Hepatocyte (in vitro differentiated cells): ENCODE measurements around the gene CLTB. TPM values are rescaled to one million over a fixed set of nuclear protein-coding genes. Genes with fewer than 3 reads are reported as not detected.

Experiments used
- DNase-seq: peaks from one replicate; pipeline ENCODE4 v3.0.0-alpha.2; 2016; ENCODE audit warnings: low spot score
- H2AFZ ChIP-seq: fragments of 200-600 bp; sonication (generic); 2 replicates; pipeline ENCODE4 v1.6.0; 2016; ENCODE audit warnings: antibody characterized with exemption, mild to moderate bottlenecking
- H3K27ac ChIP-seq: fragments of 200-600 bp; sonication (generic); 2 replicates; pipeline ENCODE4 v1.5.1; 2016; ENCODE audit warnings: mild to moderate bottlenecking
- H3K27me3 ChIP-seq: fragments of 200-600 bp; sonication (generic); 2 replicates; pipeline ENCODE4 v1.6.1; 2016
- H3K36me3 ChIP-seq: fragments of 200-600 bp; sonication (generic); replicated peaks from 2 replicates; pipeline ENCODE4 v1.5.1; 2016; ENCODE audit warnings: low read depth; ENCODE audit not compliant: insufficient read depth
- H3K4me1 ChIP-seq: fragments of 200-600 bp; sonication (generic); 2 replicates; pipeline ENCODE4 v1.5.1; 2016; ENCODE audit warnings: mild to moderate bottlenecking, moderate library complexity; ENCODE audit not compliant: insufficient read depth
- H3K4me2 ChIP-seq: fragments of 200-600 bp; sonication (generic); 2 replicates; pipeline ENCODE4 v1.6.0; 2016
- H3K4me3 ChIP-seq: fragments of 200-600 bp; sonication (generic); 2 replicates; pipeline ENCODE4 v1.5.1; 2016; ENCODE audit warnings: mild to moderate bottlenecking
- H3K79me2 ChIP-seq: fragments of 200-600 bp; sonication (generic); 2 replicates; pipeline ENCODE4 v1.6.0; 2017; ENCODE audit warnings: mild to moderate bottlenecking
- H3K9me2 ChIP-seq: fragments of 200-600 bp; sonication (generic); replicated peaks from 2 replicates; pipeline ENCODE4 v1.6.0; 2017; ENCODE audit warnings: mild to moderate bottlenecking; ENCODE audit not compliant: insufficient read depth
- H3K9me3 ChIP-seq: fragments of 200-600 bp; sonication (generic); 2 replicates; pipeline ENCODE4 v1.5.1; 2016; ENCODE audit warnings: low read depth, mild to moderate bottlenecking
- H4K20me1 ChIP-seq: fragments of 200-600 bp; sonication (generic); 2 replicates; pipeline ENCODE4 v1.6.0; 2016; ENCODE audit warnings: mild to moderate bottlenecking; ENCODE audit not compliant: insufficient read depth, poor library complexity, severe bottlenecking
- EZH2 ChIP-seq: fragments of 200-600 bp; sonication (generic); IDR thresholded peaks from 2 replicates; pipeline ENCODE4 v1.6.1; 2016; ENCODE audit warnings: antibody characterized with exemption, mild to moderate bottlenecking, borderline replicate concordance
- EZH2phosphoT487 ChIP-seq: fragments of 200-600 bp; sonication (generic); IDR thresholded peaks from one replicate; pipeline ENCODE4 v1.6.1; 2018; ENCODE audit warnings: antibody characterized with exemption, mild to moderate bottlenecking, low read depth, moderate library complexity; ENCODE audit not compliant: unreplicated experiment, severe bottlenecking
- WGBS: methylation state at CpG from one replicate; pipeline ENCODE4 v1.1.6; 2016; ENCODE audit warnings: low lambda C conversion rate; ENCODE audit errors: missing lambda C conversion rate; 5-methylcytosine and 5-hydroxymethylcytosine counted together
- polyA plus RNA-seq: library from polyadenylated mRNA; unstranded; fragments of >200 nt; fragmentation: Nextera tagmentation; extraction: Ambion mirVana; gene quantifications from 2 replicates; pipeline ENCODE4 v1.2.1, GENCODE V29; 2016
- total RNA-seq: library from RNA; depleted of rRNA; stranded (reverse); fragments of >200 nt; gene quantifications from 2 replicates; pipeline ENCODE4 v1.2.3, GENCODE V29; 2014
- TF ChIP-seq, protein P1 (sequence below): fragments of 200-600 bp; sonication (generic); IDR thresholded peaks from 2 replicates; pipeline ENCODE4 v1.5.1; 2016; ENCODE audit warnings: antibody characterized with exemption, mild to moderate bottlenecking; ENCODE audit not compliant: poor library complexity

The CLTB gene
- total and polyA plus RNA-seq, 2 experiments from 2014 or later: 131 to 284 TPM

DNA sequence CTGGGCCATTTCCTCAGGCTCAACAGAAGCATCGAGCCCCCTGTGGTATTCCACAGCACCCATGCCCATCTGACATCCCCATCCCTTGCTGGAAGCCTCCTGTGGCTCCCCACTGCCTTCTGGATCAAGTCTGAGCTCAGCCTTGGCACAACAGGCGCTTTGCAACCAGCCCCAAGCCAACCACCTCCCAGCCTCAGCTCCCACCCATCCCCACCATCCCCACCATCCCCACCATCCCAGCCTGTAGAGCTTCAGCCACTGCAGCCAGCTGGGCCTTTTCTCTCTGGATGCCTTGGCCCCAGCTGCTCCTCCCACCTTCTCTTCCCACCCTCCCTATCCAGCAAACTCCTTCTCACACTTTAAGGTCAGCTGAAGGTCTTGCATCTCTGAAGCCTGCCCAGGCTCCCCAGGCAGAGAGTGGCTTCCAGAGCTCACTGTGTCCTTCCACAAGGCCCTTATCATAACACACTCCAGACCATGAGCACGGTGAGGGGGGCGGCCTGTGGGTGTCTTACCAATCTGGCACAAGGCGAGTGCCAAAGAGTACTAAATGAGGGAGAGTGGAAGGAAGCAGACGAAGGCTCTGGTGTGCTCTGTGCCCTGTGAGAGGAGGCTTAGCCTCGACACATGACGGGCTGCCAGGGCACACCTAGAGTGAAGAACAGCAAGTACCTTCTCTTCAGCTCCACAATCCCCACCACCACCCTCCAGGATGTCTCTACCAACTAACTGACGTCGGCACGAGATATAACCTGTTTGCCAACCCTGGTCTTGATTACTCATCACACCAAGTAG is 21.3 kb downstream of the CLTB start:
- H3K4me2 ChIP-seq: no peak overlapping the region
- H3K27ac ChIP-seq: peak overlapping the region; percentile 43
- H2AFZ ChIP-seq: no peak overlapping the region
- H3K36me3 ChIP-seq: no peaks in the 10 kb centered on the region
- no peaks in the 10 kb centered on the region for H4K20me1 ChIP-seq
- H3K9me2 ChIP-seq: no peaks in the 10 kb centered on the region
- DNase-seq: peak; percentile 42
- H3K4me3 ChIP-seq: no peak overlapping the region
- peaks cover 3% of the 10 kb centered on the region for H3K4me1 ChIP-seq
- no peaks in the 10 kb centered on the region for H3K9me3 ChIP-seq
- H3K79me2 ChIP-seq: peaks cover 16% of the 10 kb centered on the region
- H3K27me3 ChIP-seq: no peaks in the 10 kb centered on the region
- TF ChIP-seq EZH2 (no peak), EZH2phosphoT487 (no peak)
- TF ChIP-seq, protein P1, sequence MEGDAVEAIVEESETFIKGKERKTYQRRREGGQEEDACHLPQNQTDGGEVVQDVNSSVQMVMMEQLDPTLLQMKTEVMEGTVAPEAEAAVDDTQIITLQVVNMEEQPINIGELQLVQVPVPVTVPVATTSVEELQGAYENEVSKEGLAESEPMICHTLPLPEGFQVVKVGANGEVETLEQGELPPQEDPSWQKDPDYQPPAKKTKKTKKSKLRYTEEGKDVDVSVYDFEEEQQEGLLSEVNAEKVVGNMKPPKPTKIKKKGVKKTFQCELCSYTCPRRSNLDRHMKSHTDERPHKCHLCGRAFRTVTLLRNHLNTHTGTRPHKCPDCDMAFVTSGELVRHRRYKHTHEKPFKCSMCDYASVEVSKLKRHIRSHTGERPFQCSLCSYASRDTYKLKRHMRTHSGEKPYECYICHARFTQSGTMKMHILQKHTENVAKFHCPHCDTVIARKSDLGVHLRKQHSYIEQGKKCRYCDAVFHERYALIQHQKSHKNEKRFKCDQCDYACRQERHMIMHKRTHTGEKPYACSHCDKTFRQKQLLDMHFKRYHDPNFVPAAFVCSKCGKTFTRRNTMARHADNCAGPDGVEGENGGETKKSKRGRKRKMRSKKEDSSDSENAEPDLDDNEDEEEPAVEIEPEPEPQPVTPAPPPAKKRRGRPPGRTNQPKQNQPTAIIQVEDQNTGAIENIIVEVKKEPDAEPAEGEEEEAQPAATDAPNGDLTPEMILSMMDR: no peak
- 82% methylated on average over 11 of the region's 11 CpGs for WGBS

DNA sequence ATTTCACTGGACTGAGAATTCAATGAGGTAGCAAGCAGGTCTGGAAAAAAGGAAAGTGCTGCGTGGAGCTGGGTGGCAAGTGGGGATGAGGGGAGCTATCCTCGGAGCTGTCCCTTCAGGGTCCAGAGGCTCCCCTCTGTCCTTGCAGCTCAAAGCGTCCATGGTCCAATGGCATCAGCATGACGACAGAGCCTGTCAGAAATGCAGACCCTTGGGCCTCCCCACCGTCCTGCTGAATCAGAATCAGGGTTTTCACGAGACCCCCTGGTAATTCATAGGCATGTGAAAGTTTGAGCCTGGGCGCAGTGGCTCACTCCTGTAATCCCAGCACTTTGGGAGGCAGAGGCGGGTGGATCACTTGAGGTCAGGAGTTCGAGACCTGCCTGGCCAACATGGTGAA is 22.2 kb downstream of the CLTB start:
- Histone ChIP-seq H3K27ac (no peak overlapping the region), H3K4me2 (no peak overlapping the region), H3K9me3 (no peaks in the 10 kb centered on the region), H4K20me1 (no peaks in the 10 kb centered on the region), H2AFZ (no peak overlapping the region), H3K9me2 (no peaks in the 10 kb centered on the region), H3K4me1 (peaks cover 6% of the 10 kb centered on the region), H3K36me3 (no peaks in the 10 kb centered on the region), H3K27me3 (no peaks in the 10 kb centered on the region), H3K79me2 (peaks cover 14% of the 10 kb centered on the region), H3K4me3 (no peak overlapping the region)
- no peak for TF ChIP-seq EZH2
- TF ChIP-seq EZH2phosphoT487: no peak
- TF ChIP-seq, protein P1: no peak
- no peak for DNase-seq
- 95% methylated on average over 9 of the region's 9 CpGs for WGBS

DNA sequence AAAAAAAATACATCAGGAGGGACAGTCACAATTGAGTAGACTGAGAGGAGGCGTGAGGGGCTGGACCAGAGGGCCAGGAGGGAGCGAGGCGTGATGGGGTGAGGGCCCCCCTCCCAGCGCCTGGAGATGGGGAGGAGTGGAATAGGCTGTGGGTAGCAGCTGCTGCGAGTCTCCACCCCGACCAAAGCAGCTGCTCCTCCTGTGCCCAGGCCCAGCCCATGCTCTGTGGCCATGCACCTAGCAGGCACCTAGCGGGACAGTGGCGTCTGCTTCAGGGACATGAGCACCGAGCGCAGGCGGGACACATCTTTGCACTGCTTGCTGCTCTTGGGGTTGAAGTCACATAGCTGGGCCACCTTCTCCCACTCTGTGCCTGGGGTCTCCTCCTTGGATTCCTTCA is 23.8 kb downstream of the CLTB start:
- no peaks in the 10 kb centered on the region for H3K9me2 ChIP-seq
- H4K20me1 ChIP-seq: no peaks in the 10 kb centered on the region
- TF ChIP-seq EZH2phosphoT487 (no peak), EZH2 (no peak)
- TF ChIP-seq, protein P1: no peak
- H3K36me3 ChIP-seq: no peaks in the 10 kb centered on the region
- H3K4me3 ChIP-seq: no peak overlapping the region
- DNase-seq: no peak
- no peak overlapping the region for H3K27ac ChIP-seq
- H3K27me3 ChIP-seq: no peaks in the 10 kb centered on the region
- H3K9me3 ChIP-seq: no peaks in the 10 kb centered on the region
- peaks cover 10% of the 10 kb centered on the region for H3K4me1 ChIP-seq
- no peak overlapping the region for H3K4me2 ChIP-seq
- peaks cover 19% of the 10 kb centered on the region for H3K79me2 ChIP-seq
- 95% methylated on average over 11 of the region's 11 CpGs for WGBS
- H2AFZ ChIP-seq: no peak overlapping the region
